ENCODE data around the gene TMEM51.

Gene TMEM51

GRCh38 chr1:15148475-15148874 is 5.1 kb upstream of the TMEM51 start:
- no peaks in the 10 kb centered on the region for H3K4me1 ChIP-seq (ENCODE audit: control insufficient read depth, low read length)
- H3K4me2 ChIP-seq (ENCODE audit: low read length) = no peak overlapping the region
- H3K9me3 ChIP-seq (ENCODE audit: control insufficient read depth, insufficient read depth, low read length) = no peaks in the 10 kb centered on the region
- H3K27ac ChIP-seq (ENCODE audit: low read depth, low read length) = no peak overlapping the region
- peaks cover 8% of the 10 kb centered on the region for H3K27me3 ChIP-seq (ENCODE audit: control insufficient read depth, low read length)
- no peaks in the 10 kb centered on the region for H3K9me2 ChIP-seq (replicated peaks; ENCODE audit: control insufficient read depth, low read length)
- no peaks in the 10 kb centered on the region for H4K20me1 ChIP-seq (ENCODE audit: control insufficient read depth, insufficient read depth, low read depth, low read length)
- H3K4me3 ChIP-seq (ENCODE audit: low read length) = no peak overlapping the region
- H3K36me3 ChIP-seq (ENCODE audit: control insufficient read depth, low read length) = no peaks in the 10 kb centered on the region
- H3F3A ChIP-seq (ENCODE audit: control insufficient read depth, insufficient read depth) = no peaks in the 10 kb centered on the region
- TF ChIP-seq EZH2phosphoT487 (IDR thresholded peaks at IDR 0.05; ENCODE audit: borderline replicate concordance, low read length) = no peak
- TF ChIP-seq, protein P1, sequence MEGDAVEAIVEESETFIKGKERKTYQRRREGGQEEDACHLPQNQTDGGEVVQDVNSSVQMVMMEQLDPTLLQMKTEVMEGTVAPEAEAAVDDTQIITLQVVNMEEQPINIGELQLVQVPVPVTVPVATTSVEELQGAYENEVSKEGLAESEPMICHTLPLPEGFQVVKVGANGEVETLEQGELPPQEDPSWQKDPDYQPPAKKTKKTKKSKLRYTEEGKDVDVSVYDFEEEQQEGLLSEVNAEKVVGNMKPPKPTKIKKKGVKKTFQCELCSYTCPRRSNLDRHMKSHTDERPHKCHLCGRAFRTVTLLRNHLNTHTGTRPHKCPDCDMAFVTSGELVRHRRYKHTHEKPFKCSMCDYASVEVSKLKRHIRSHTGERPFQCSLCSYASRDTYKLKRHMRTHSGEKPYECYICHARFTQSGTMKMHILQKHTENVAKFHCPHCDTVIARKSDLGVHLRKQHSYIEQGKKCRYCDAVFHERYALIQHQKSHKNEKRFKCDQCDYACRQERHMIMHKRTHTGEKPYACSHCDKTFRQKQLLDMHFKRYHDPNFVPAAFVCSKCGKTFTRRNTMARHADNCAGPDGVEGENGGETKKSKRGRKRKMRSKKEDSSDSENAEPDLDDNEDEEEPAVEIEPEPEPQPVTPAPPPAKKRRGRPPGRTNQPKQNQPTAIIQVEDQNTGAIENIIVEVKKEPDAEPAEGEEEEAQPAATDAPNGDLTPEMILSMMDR (IDR thresholded peaks at IDR 0.05; ENCODE audit: low read depth, low read length, poor library complexity, severe bottlenecking) = no peak
- no peaks in the 10 kb centered on the region for H3K79me2 ChIP-seq (ENCODE audit: control insufficient read depth, low read length)

DNA sequence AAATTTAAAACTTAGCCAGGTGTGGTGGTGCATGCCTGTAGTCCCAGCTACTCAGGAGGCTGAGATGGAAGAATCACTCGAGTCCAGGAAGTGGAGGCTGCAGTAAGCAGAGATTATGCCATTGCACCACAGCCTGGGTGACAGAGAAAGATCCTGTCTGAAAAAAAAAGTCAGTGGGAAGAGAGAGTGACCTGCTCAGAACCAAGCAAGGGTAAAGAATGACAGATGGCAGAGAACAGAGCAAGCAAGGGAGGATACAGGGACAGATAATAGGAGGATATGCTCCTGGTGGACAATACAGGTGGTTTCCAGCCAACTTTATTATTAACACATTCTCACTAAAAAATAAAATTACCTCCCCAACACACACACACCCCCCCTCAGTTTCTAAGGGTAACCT is 4.6 kb upstream of the TMEM51 start:
- no peaks in the 10 kb centered on the region for H3K9me3 ChIP-seq (ENCODE audit: control insufficient read depth, insufficient read depth, low read length)
- no peaks in the 10 kb centered on the region for H3K79me2 ChIP-seq (ENCODE audit: control insufficient read depth, low read length)
- H3K4me1 ChIP-seq (ENCODE audit: control insufficient read depth, low read length) = no peaks in the 10 kb centered on the region
- peaks cover 8% of the 10 kb centered on the region for H3K27me3 ChIP-seq (ENCODE audit: control insufficient read depth, low read length)
- no peaks in the 10 kb centered on the region for H3K36me3 ChIP-seq (ENCODE audit: control insufficient read depth, low read length)
- no peaks in the 10 kb centered on the region for H4K20me1 ChIP-seq (ENCODE audit: control insufficient read depth, insufficient read depth, low read depth, low read length)
- no peaks in the 10 kb centered on the region for H3K9me2 ChIP-seq (replicated peaks; ENCODE audit: control insufficient read depth, low read length)
- H3K27ac ChIP-seq (ENCODE audit: low read depth, low read length) = no peak overlapping the region
- no peaks in the 10 kb centered on the region for H3F3A ChIP-seq (ENCODE audit: control insufficient read depth, insufficient read depth)
- H3K4me2 ChIP-seq (ENCODE audit: low read length) = no peak overlapping the region
- no peak overlapping the region for H3K4me3 ChIP-seq (ENCODE audit: low read length)
- TF ChIP-seq, protein P1 (IDR thresholded peaks at IDR 0.05; ENCODE audit: low read depth, low read length, poor library complexity, severe bottlenecking) = no peak
- no peak for TF ChIP-seq EZH2phosphoT487 (IDR thresholded peaks at IDR 0.05; ENCODE audit: borderline replicate concordance, low read length)

DNA sequence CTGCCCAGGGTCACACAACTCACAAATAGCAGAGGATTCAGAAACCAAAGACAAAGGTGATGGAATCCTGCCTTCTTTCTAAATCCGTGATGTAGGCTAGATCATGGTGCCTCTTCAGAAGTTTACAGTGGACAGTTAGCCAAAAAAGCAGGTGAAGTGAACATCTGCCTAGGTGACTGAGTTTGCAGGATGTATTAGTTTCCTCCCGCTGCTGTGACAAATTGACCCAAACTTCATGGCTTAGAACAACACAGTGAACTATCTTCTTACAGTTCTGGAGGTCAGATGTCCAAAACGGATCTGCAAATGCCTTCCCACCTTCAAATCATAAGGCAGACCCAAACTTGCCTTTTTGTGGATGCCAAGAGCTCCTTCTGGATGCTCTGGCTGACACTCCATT is 3.2 kb upstream of the TMEM51 start:
- H3K4me1 ChIP-seq (ENCODE audit: control insufficient read depth, low read length) = no peaks in the 10 kb centered on the region
- TF ChIP-seq EZH2phosphoT487 (IDR thresholded peaks at IDR 0.05; ENCODE audit: borderline replicate concordance, low read length) = no peak
- TF ChIP-seq, protein P1 (IDR thresholded peaks at IDR 0.05; ENCODE audit: low read depth, low read length, poor library complexity, severe bottlenecking) = no peak
- no peak overlapping the region for H3K4me3 ChIP-seq (ENCODE audit: low read length)
- no peaks in the 10 kb centered on the region for H3K36me3 ChIP-seq (ENCODE audit: control insufficient read depth, low read length)
- no peaks in the 10 kb centered on the region for H3K9me2 ChIP-seq (replicated peaks; ENCODE audit: control insufficient read depth, low read length)
- H3K27me3 ChIP-seq (ENCODE audit: control insufficient read depth, low read length) = peaks cover 8% of the 10 kb centered on the region
- no peak overlapping the region for H3K27ac ChIP-seq (ENCODE audit: low read depth, low read length)
- no peaks in the 10 kb centered on the region for H3K79me2 ChIP-seq (ENCODE audit: control insufficient read depth, low read length)
- no peaks in the 10 kb centered on the region for H3F3A ChIP-seq (ENCODE audit: control insufficient read depth, insufficient read depth)
- H4K20me1 ChIP-seq (ENCODE audit: control insufficient read depth, insufficient read depth, low read depth, low read length) = no peaks in the 10 kb centered on the region
- no peaks in the 10 kb centered on the region for H3K9me3 ChIP-seq (ENCODE audit: control insufficient read depth, insufficient read depth, low read length)
- H3K4me2 ChIP-seq (ENCODE audit: low read length) = no peak overlapping the region

DNA sequence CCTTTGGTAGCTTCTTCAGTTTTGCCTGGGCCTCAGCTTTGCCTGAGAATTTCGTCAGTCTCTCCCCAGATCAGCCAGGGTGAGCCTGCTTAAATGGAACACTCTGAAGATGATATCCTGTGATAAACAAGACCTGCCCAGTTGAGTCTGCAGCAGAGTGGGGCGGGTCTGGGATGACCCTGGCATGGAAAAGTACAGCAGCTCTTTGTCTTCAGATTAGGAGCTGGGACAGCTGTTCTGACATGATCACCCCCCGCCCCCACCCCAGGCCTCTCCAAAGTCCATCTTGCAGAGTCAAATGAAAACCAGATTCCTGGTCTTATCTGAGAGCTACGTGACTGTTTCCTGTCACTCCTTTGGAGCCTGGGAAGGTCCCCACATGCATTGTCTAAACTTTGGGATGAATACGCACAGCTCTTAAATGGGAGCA is 2.2 kb upstream of the TMEM51 start:
- Histone ChIP-seq H3K9me3 (ENCODE audit: control insufficient read depth, insufficient read depth, low read length) (no peaks in the 10 kb centered on the region), H3F3A (ENCODE audit: control insufficient read depth, insufficient read depth) (no peaks in the 10 kb centered on the region), H3K4me1 (ENCODE audit: control insufficient read depth, low read length) (no peaks in the 10 kb centered on the region), H3K4me2 (ENCODE audit: low read length) (no peak overlapping the region), H3K36me3 (ENCODE audit: control insufficient read depth, low read length) (no peaks in the 10 kb centered on the region), H3K79me2 (ENCODE audit: control insufficient read depth, low read length) (no peaks in the 10 kb centered on the region), H3K27ac (ENCODE audit: low read depth, low read length) (no peak overlapping the region), H4K20me1 (ENCODE audit: control insufficient read depth, insufficient read depth, low read depth, low read length) (no peaks in the 10 kb centered on the region), H3K4me3 (ENCODE audit: low read length) (no peak overlapping the region), H3K27me3 (ENCODE audit: control insufficient read depth, low read length) (peaks cover 2% of the 10 kb centered on the region), H3K9me2 (replicated peaks; ENCODE audit: control insufficient read depth, low read length) (no peaks in the 10 kb centered on the region)
- TF ChIP-seq, protein P1 (IDR thresholded peaks at IDR 0.05; ENCODE audit: low read depth, low read length, poor library complexity, severe bottlenecking) = no peak
- no peak for TF ChIP-seq EZH2phosphoT487 (IDR thresholded peaks at IDR 0.05; ENCODE audit: borderline replicate concordance, low read length)

Data from DOHH2 (cell line).